ENCODE results near the gene HARBI1. TPM values are rescaled to one million over a fixed set of nuclear protein-coding genes. Genes with fewer than 3 reads are reported as not detected.

Gene HARBI1
- total RNA-seq, 1 donor from 2014 or later, result 5.3 TPM

- H3K9me3 ChIP-seq (ENCODE audit: low read depth), result no peaks in the 10 kb centered on the region
- Mint-ChIP-seq H3K4me3 (peak within 1 kb of the TSS; percentile 98), H3K27ac (peak within 1 kb of the TSS; percentile 64), H3K4me1 (peaks cover 25% of the 10 kb centered on the region), H3K36me3 (peaks cover 2% of the 10 kb centered on the region), H3K27me3 (ENCODE audit: insufficient read depth, low read depth) (peaks cover 5% of the 10 kb centered on the region), H3K9me3 (no peaks in the 10 kb centered on the region)
- H3K4me1 ChIP-seq, result peaks cover 11% of the 10 kb centered on the region
- peak within 1 kb of the TSS; percentile 89 for H3K4me2 ChIP-seq
- H3K9ac ChIP-seq, result peak within 1 kb of the TSS; percentile 71
- peaks cover 6% of the 10 kb centered on the region for H3F3A ChIP-seq (ENCODE audit: low read depth)
- peak; percentile 95 for DNase-seq (ENCODE audit: low spot score)
- TF ChIP-seq EZH2 (IDR thresholded peaks at IDR 0.05), result peak; percentile 12
- peak; percentile 36 for TF ChIP-seq EZH2phosphoT487 (IDR thresholded peaks at IDR 0.05)
- TF ChIP-seq CTCF (IDR thresholded peaks at IDR 0.05), result no peak
- peak within 1 kb of the TSS; percentile 97 for H3K4me3 ChIP-seq
- peak within 1 kb of the TSS; percentile 95 for H2AFZ ChIP-seq (replicated peaks)
- H3K27ac ChIP-seq, result peak within 1 kb of the TSS; percentile 77
- H3K27me3 ChIP-seq, result no peaks in the 10 kb centered on the region
- H3K36me3 ChIP-seq, result no peaks in the 10 kb centered on the region
- peaks cover 36% of the 10 kb centered on the region for H4K20me1 ChIP-seq (ENCODE audit: low read depth)
- H3K79me2 ChIP-seq (ENCODE audit: low read depth), result peaks cover 50% of the 10 kb centered on the region
Measured at GRCh38 chr11:46593550-46594373, 23.3 kb downstream of the HARBI1 start, which contains the start of gene AMBRA1. Gene AMBRA1, minus strand, starts transcription at chr11:46594023. Its CDS starts 45,643 bp downstream, at chr11:46548380.

- TF ChIP-seq EZH2phosphoT487 (IDR thresholded peaks at IDR 0.05) (no peak), EZH2 (IDR thresholded peaks at IDR 0.05) (no peak), CTCF (IDR thresholded peaks at IDR 0.05) (no peak)
- Mint-ChIP-seq H3K27ac (no peak overlapping the region), H3K4me3 (peak overlapping the region; percentile 28), H3K4me1 (peaks cover 25% of the 10 kb centered on the region), H3K36me3 (peaks cover 2% of the 10 kb centered on the region), H3K9me3 (no peaks in the 10 kb centered on the region), H3K27me3 (ENCODE audit: insufficient read depth, low read depth) (peaks cover 5% of the 10 kb centered on the region)
- H3F3A ChIP-seq (ENCODE audit: low read depth), result peaks cover 6% of the 10 kb centered on the region
- no peaks in the 10 kb centered on the region for H3K36me3 ChIP-seq
- no peak for DNase-seq (ENCODE audit: low spot score)
- H3K79me2 ChIP-seq (ENCODE audit: low read depth), result peaks cover 78% of the 10 kb centered on the region
- no peaks in the 10 kb centered on the region for H3K27me3 ChIP-seq
- H4K20me1 ChIP-seq (ENCODE audit: low read depth), result peaks cover 38% of the 10 kb centered on the region
- H3K4me3 ChIP-seq, result no peak overlapping the region
- no peak overlapping the region for H3K4me2 ChIP-seq
- no peak overlapping the region for H2AFZ ChIP-seq (replicated peaks)
- H3K27ac ChIP-seq, result no peak overlapping the region
- no peaks in the 10 kb centered on the region for H3K9me3 ChIP-seq (ENCODE audit: low read depth)
- H3K4me1 ChIP-seq, result peaks cover 11% of the 10 kb centered on the region
- H3K9ac ChIP-seq, result no peak overlapping the region
Measured at GRCh38 chr11:46590740-46591605, 26.1 kb downstream of the HARBI1 start.

- H3K79me2 ChIP-seq (ENCODE audit: low read depth), result peaks cover 95% of the 10 kb centered on the region
- Mint-ChIP-seq H3K9me3 (no peaks in the 10 kb centered on the region), H3K27me3 (ENCODE audit: insufficient read depth, low read depth) (peaks cover 3% of the 10 kb centered on the region), H3K27ac (no peak overlapping the region), H3K4me1 (peaks cover 21% of the 10 kb centered on the region), H3K36me3 (peaks cover 2% of the 10 kb centered on the region), H3K4me3 (no peak overlapping the region)
- H3K4me2 ChIP-seq, result no peak overlapping the region
- TF ChIP-seq EZH2 (IDR thresholded peaks at IDR 0.05) (no peak), CTCF (IDR thresholded peaks at IDR 0.05) (no peak), EZH2phosphoT487 (IDR thresholded peaks at IDR 0.05) (no peak)
- H3K4me1 ChIP-seq, result peaks cover 11% of the 10 kb centered on the region
- DNase-seq (ENCODE audit: low spot score), result no peak
- peaks cover 6% of the 10 kb centered on the region for H3F3A ChIP-seq (ENCODE audit: low read depth)
- no peaks in the 10 kb centered on the region for H3K27me3 ChIP-seq
- H3K36me3 ChIP-seq, result no peaks in the 10 kb centered on the region
- no peak overlapping the region for H3K4me3 ChIP-seq
- peaks cover 39% of the 10 kb centered on the region for H4K20me1 ChIP-seq (ENCODE audit: low read depth)
- H3K27ac ChIP-seq, result no peak overlapping the region
- no peaks in the 10 kb centered on the region for H3K9me3 ChIP-seq (ENCODE audit: low read depth)
- H2AFZ ChIP-seq (replicated peaks), result no peak overlapping the region
- H3K9ac ChIP-seq, result no peak overlapping the region
Measured at GRCh38 chr11:46588915-46589314, 28.1 kb downstream of the HARBI1 start.

Measured in neural progenitor cell (in vitro differentiated cells).